ENCODE results near the gene FGFR3.

The FGFR3 gene

DNA sequence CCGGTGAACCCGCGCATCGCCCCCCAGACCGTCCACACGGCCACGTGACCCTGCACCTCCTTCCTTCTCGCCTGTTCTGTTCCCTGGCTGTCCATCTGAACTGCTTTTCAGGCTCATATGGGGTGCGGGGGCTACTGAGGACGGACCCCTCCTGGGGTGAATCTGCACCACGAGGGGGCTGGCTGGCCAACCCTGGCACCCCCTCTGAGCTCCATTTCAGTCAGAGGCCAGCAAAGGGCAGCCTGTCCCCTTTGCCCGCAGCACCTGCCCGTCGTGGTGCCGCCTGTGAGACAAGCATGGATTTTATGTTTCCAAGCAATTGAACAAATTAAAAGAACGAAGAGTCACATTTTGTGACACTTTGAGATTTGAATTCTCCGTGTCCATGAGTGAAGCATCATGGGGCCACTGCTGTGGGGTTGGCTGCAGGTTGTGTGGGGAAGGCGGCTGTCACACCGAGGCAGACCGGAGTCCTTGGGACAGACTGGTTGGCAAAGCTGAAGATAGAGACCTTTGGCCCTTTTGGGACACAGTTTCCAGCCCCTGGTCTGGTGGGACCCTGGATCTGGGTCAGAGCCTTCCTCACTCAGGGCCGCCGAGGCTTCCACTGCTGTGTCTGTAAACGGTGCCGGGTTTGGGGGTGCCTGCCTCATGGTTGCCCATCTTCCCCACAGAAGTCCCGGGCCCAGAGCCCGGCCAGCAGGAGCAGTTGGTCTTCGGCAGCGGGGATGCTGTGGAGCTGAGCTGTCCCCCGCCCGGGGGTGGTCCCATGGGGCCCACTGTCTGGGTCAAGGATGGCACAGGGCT is 5.7 kb downstream of the FGFR3 start:
- Histone ChIP-seq H3K9ac (peak overlapping the region; percentile 50), H4K20me1 (ENCODE audit: insufficient read depth) (no peaks in the 10 kb centered on the region), H2AFZ (ENCODE audit: low read depth) (no peak overlapping the region), H3K27ac (peak overlapping the region; percentile 98), H3K27me3 (ENCODE audit: insufficient read depth, low read depth) (peaks cover 6% of the 10 kb centered on the region), H3K4me2 (no peak overlapping the region), H3K36me3 (ENCODE audit: insufficient read depth) (peaks cover 3% of the 10 kb centered on the region; the same call in 1 of the 2 replicates), H3K4me1 (ENCODE audit: low read depth, poor library complexity, severe bottlenecking) (no peaks in the 10 kb centered on the region), H3K4me3 (IDR thresholded peaks at IDR 0.05; ENCODE audit: insufficient read depth, low read depth, low read length) (no peak overlapping the region), H3K79me2 (ENCODE audit: insufficient read depth, low read depth) (peaks cover 26% of the 10 kb centered on the region; the same call in 1 of the 2 replicates)
- TF ChIP-seq, protein P1, sequence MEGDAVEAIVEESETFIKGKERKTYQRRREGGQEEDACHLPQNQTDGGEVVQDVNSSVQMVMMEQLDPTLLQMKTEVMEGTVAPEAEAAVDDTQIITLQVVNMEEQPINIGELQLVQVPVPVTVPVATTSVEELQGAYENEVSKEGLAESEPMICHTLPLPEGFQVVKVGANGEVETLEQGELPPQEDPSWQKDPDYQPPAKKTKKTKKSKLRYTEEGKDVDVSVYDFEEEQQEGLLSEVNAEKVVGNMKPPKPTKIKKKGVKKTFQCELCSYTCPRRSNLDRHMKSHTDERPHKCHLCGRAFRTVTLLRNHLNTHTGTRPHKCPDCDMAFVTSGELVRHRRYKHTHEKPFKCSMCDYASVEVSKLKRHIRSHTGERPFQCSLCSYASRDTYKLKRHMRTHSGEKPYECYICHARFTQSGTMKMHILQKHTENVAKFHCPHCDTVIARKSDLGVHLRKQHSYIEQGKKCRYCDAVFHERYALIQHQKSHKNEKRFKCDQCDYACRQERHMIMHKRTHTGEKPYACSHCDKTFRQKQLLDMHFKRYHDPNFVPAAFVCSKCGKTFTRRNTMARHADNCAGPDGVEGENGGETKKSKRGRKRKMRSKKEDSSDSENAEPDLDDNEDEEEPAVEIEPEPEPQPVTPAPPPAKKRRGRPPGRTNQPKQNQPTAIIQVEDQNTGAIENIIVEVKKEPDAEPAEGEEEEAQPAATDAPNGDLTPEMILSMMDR (conservative IDR thresholded peaks at IDR 0.05; ENCODE audit: low read depth, low read length), result no peak

DNA sequence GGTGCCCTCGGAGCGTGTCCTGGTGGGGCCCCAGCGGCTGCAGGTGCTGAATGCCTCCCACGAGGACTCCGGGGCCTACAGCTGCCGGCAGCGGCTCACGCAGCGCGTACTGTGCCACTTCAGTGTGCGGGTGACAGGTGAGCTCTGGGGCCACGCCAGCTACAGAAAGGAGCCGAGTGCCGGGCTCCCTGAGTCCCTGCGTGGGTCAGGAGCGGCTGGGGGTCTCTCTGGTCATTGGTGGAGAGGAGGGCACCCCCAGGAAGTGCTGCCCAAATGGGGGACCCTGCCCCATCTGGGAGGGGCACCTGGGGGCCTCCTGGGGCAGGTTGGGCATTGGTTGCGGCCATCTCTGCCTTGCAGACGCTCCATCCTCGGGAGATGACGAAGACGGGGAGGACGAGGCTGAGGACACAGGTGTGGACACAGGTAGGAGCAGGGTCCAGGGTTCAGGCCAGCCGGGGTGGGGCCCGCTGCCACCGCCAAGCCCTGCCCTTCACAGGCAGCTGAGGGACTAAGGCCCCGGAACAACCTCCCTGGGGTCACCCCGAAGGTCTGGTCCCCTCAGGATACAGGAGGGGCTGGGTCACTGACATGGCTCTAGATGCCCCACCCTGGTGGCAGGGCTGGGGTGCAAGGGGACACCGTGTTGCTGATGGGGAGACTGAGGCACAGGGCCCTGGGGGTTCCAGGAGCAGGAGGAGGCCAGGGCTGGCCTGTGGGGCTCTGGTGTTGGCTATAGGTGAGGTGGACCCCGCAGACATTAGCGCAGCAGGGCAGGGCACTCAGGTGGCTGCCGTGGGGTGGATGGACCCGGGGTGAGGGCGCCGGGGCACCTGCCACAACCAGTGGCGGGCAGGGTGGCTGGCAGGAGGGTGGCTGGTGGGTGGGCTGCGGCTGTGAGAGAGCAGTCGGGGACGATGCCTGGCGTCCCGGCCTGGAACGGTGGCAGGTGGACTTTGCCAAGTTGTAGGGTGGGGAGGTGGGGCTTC is 6.6 kb downstream of the FGFR3 start:
- H2AFZ ChIP-seq (ENCODE audit: low read depth), result no peak overlapping the region
- H3K9ac ChIP-seq, result peak overlapping the region; percentile 50
- TF ChIP-seq, protein P1 (conservative IDR thresholded peaks at IDR 0.05; ENCODE audit: low read depth, low read length), result no peak
- peak overlapping the region; percentile 98 for H3K27ac ChIP-seq
- H3K36me3 ChIP-seq (ENCODE audit: insufficient read depth), result peaks cover 3% of the 10 kb centered on the region; the same call in 1 of the 2 replicates
- no peaks in the 10 kb centered on the region for H4K20me1 ChIP-seq (ENCODE audit: insufficient read depth)
- peaks cover 3% of the 10 kb centered on the region; the same call in 1 of the 2 replicates for H3K27me3 ChIP-seq (ENCODE audit: insufficient read depth, low read depth)
- peaks cover 26% of the 10 kb centered on the region; the same call in 1 of the 2 replicates for H3K79me2 ChIP-seq (ENCODE audit: insufficient read depth, low read depth)
- H3K4me3 ChIP-seq (IDR thresholded peaks at IDR 0.05; ENCODE audit: insufficient read depth, low read depth, low read length), result no peak overlapping the region
- no peak overlapping the region for H3K4me2 ChIP-seq
- no peaks in the 10 kb centered on the region for H3K4me1 ChIP-seq (ENCODE audit: low read depth, poor library complexity, severe bottlenecking)

DNA sequence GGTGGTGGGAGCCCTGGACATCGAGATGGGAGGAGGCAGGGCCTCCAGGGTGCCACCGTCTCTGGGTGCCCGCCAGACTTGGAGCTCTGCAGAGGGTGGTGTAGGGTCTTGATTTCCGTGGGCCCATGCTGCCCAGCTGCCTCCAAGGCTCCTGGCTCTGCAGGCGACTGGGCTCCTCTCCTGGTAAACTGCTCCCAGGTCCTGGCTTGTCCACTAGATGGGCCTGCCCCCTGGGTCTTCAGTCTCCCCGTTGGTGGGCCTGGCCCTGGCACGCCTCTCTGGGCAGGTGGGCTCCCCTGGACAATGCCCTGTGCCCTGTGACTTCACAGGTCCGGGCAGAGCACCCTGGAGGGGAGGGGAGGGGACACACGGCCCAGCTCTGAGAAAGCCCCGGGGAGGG is 7.7 kb downstream of the FGFR3 start:
- Histone ChIP-seq H3K4me2 (no peak overlapping the region), H3K4me3 (IDR thresholded peaks at IDR 0.05; ENCODE audit: insufficient read depth, low read depth, low read length) (no peak overlapping the region), H3K4me1 (ENCODE audit: low read depth, poor library complexity, severe bottlenecking) (no peaks in the 10 kb centered on the region), H2AFZ (ENCODE audit: low read depth) (no peak overlapping the region), H3K79me2 (ENCODE audit: insufficient read depth, low read depth) (peaks cover 21% of the 10 kb centered on the region; the same call in 1 of the 2 replicates), H4K20me1 (ENCODE audit: insufficient read depth) (no peaks in the 10 kb centered on the region), H3K27me3 (ENCODE audit: insufficient read depth, low read depth) (0 out of 2 replicates have a peak, but pooled peaks cover 3% of the 10 kb centered on the region), H3K9ac (peak overlapping the region; percentile 50; the same call in 1 of the 2 replicates), H3K36me3 (ENCODE audit: insufficient read depth) (peaks cover 3% of the 10 kb centered on the region; the same call in 1 of the 2 replicates), H3K27ac (peak overlapping the region; percentile 98)
- TF ChIP-seq, protein P1 (conservative IDR thresholded peaks at IDR 0.05; ENCODE audit: low read depth, low read length), result no peak

DNA sequence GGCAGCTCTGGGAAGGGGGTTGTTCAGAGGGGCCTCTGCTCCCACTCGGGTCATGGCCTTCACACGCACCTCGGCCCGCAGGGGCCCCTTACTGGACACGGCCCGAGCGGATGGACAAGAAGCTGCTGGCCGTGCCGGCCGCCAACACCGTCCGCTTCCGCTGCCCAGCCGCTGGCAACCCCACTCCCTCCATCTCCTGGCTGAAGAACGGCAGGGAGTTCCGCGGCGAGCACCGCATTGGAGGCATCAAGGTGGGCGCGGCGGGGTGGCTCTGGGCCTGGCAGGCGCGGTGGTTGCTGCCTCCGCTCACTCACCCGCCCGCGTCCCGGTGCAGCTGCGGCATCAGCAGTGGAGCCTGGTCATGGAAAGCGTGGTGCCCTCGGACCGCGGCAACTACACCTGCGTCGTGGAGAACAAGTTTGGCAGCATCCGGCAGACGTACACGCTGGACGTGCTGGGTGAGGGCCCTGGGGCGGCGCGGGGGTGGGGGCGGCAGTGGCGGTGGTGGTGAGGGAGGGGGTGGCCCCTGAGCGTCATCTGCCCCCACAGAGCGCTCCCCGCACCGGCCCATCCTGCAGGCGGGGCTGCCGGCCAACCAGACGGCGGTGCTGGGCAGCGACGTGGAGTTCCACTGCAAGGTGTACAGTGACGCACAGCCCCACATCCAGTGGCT is 8.3 kb downstream of the FGFR3 start:
- H3K4me1 ChIP-seq (ENCODE audit: low read depth, poor library complexity, severe bottlenecking), result no peaks in the 10 kb centered on the region
- peak overlapping the region; percentile 22; the same call in 1 of the 2 replicates for H3K27ac ChIP-seq
- H3K4me3 ChIP-seq (IDR thresholded peaks at IDR 0.05; ENCODE audit: insufficient read depth, low read depth, low read length), result no peak overlapping the region
- TF ChIP-seq, protein P1 (conservative IDR thresholded peaks at IDR 0.05; ENCODE audit: low read depth, low read length), result no peak
- peak overlapping the region; percentile 50; the same call in 1 of the 2 replicates for H3K9ac ChIP-seq
- no peak overlapping the region for H3K4me2 ChIP-seq
- peaks cover 14% of the 10 kb centered on the region; the same call in 1 of the 2 replicates for H3K79me2 ChIP-seq (ENCODE audit: insufficient read depth, low read depth)
- 0 out of 2 replicates have a peak, but pooled peaks cover 3% of the 10 kb centered on the region for H3K27me3 ChIP-seq (ENCODE audit: insufficient read depth, low read depth)
- no peaks in the 10 kb centered on the region for H4K20me1 ChIP-seq (ENCODE audit: insufficient read depth)
- peaks cover 3% of the 10 kb centered on the region; the same call in 1 of the 2 replicates for H3K36me3 ChIP-seq (ENCODE audit: insufficient read depth)
- H2AFZ ChIP-seq (ENCODE audit: low read depth), result no peak overlapping the region
